ENCODE results near the gene GPAT2. TPM values are rescaled to one million over a fixed set of nuclear protein-coding genes. Genes with fewer than 3 reads are reported as not detected.
"Not testable (repeated sequence)": the region's sequence is repeated elsewhere in the genome, so short reads cannot be mapped to it uniquely, and the experiment has no call there.

GPAT2 gene
- total and polyA plus RNA-seq, 2 of the 8 experiments (the other 6 are each of a cell fraction or from before 2014, with no cell fraction given): 0.26 to 0.63 TPM

GRCh38 chr2:96012792-96013264, 21.9 kb downstream of the GPAT2 start:
- H2AK5ac ChIP-seq (ENCODE audit: low read depth, low read length): 0 out of 2 replicates have a peak overlapping the region, but pooled peaks have one; percentile 39
- DNase-seq (ENCODE audit: low read depth in 1 of 2, low spot score in 2 of 2); H3K14ac ChIP-seq (ENCODE audit: insufficient read length); H3K4me1 ChIP-seq (replicated peaks in 1 of 4; ENCODE audit: control insufficient read depth in 3 of 4, insufficient read depth in 4 of 4, low read length in 3 of 4); H3K23me2 ChIP-seq (ENCODE audit: low read depth, low read length); H3K4me3 ChIP-seq (ENCODE audit: extremely low read depth in 1 of 4, insufficient read depth in 2 of 4, low read depth in 3 of 4, low read length in 4 of 4); H2BK120ac ChIP-seq (replicated peaks; ENCODE audit: low read depth, low read length); H3K18ac ChIP-seq (ENCODE audit: extremely low read depth, low read length); H2BK12ac ChIP-seq (ENCODE audit: low read depth, low read length); H3K23ac ChIP-seq (ENCODE audit: insufficient read length); H4K20me1 ChIP-seq (replicated peaks in 1 of 2; ENCODE audit: control insufficient read depth in 1 of 2, insufficient read depth in 2 of 2, low read length in 2 of 2); H2BK15ac ChIP-seq (ENCODE audit: low read length); H3K79me2 ChIP-seq (ENCODE audit: control insufficient read depth in 1 of 2, insufficient read depth in 2 of 2, low read length in 2 of 2); POLR2A ChIA-PET (ENCODE audit: partially characterized antibody); H3K27ac ChIP-seq (ENCODE audit: low read depth, low read length); H3K27me3 ChIP-seq (replicated peaks in 1 of 4; ENCODE audit: control insufficient read depth in 3 of 4, extremely low read depth in 1 of 4, insufficient read depth in 3 of 4, low read length in 3 of 4); H3K36me3 ChIP-seq (ENCODE audit: control insufficient read depth in 2 of 4, insufficient read depth in 4 of 4, low read length in 3 of 4); H3K4ac ChIP-seq (replicated peaks; ENCODE audit: insufficient read length, low read depth, low read length); H3K9ac ChIP-seq (replicated peaks in 1 of 4; ENCODE audit: extremely low read depth in 1 of 4, low read depth in 3 of 4, low read length in 3 of 4); H3K56ac ChIP-seq (replicated peaks; ENCODE audit: insufficient read length, low read depth, low read length); H4K5ac ChIP-seq (ENCODE audit: insufficient read length, low read depth, low read length); H4K8ac ChIP-seq (ENCODE audit: extremely low read depth, insufficient read depth, low read length); H4K91ac ChIP-seq (replicated peaks; ENCODE audit: insufficient read length, low read length); H2BK20ac ChIP-seq (ENCODE audit: low read length); H2BK5ac ChIP-seq (ENCODE audit: low read depth, low read length); H3K9me3 ChIP-seq (ENCODE audit: insufficient read depth in 2 of 2, low read depth in 1 of 2, low read length in 1 of 2); H3K4me2 ChIP-seq (ENCODE audit: insufficient read depth in 1 of 2, low read depth in 2 of 2, low read length in 2 of 2); H2AFZ ChIP-seq (ENCODE audit: low read length); H3K79me1 ChIP-seq (ENCODE audit: low read depth, low read length); FAIRE-seq: not testable (repeated sequence)
- CTCF ChIA-PET (ENCODE audit: partially characterized antibody): interaction anchor here (0.7 to 2.1 kb wide), 4 partner anchors 10 to 170 kb away, joined by 3 to 8 read pairs (median 4); partner anchors contain the start of gene ASTL
- peak; percentile 32; the same call in 1 of the 2 replicates for TF ChIP-seq YY1 (IDR thresholded peaks at IDR 0.05; ENCODE audit: low read depth, low read length)
- WGBS, 2 experiments (ENCODE audit: extremely low coverage in 1 of 2, insufficient coverage in 1 of 2, insufficient read length in 1 of 2, insufficient replicate concordance in 2 of 2, low coverage in 1 of 2, low lambda C conversion rate in 2 of 2, missing lambda C conversion rate in 1 of 2): 58% methylated on average over 1 of the region's 1 CpG; no CpG with 5 or more reads in 1 of the 2 experiments
